ENCODE results near the gene ARMCX6. TPM values are rescaled to one million over a fixed set of nuclear protein-coding genes. Genes with fewer than 3 reads are reported as not detected.

Gene ARMCX6
- total RNA-seq, result 10 to 100 TPM; 44.7 to 52.3 TPM
- 100 to 1,000 TPM in 3 of 6 donors, 10 to 100 TPM in 3; 82.7 to 106 (median 101) TPM for polyA plus RNA-seq (ENCODE audit: insufficient read length in 6 of 6)
- long read RNA-seq, donor 1, transcript ARMCX6-206 (4 exons, 846 nt), result major isoform, 25 of 37 reads
- long read RNA-seq, donor 1, transcript ARMCX6-201 (3 exons, 1,846 nt), result minor isoform, 10 of 37 reads
- long read RNA-seq, donor 1, partial matches to known transcripts, result 0 of 37 reads
- long read RNA-seq, donor 1, other reads (novel, unspliced or antisense), result 0 of 37 reads
- long read RNA-seq, donor 2, transcript ARMCX6-206 (4 exons, 846 nt), result major isoform, 17 of 21 reads
- long read RNA-seq, donor 2, partial matches to known transcripts, result 0 of 21 reads
- long read RNA-seq, donor 2, other reads (novel, unspliced or antisense), result 0 of 21 reads
- long read RNA-seq, donor 3, transcript ARMCX6-201 (3 exons, 1,846 nt), result minor isoform, 5 of 22 reads
- long read RNA-seq, donor 3, transcript ARMCX6-206 (4 exons, 846 nt), result major isoform, 12 of 22 reads
- long read RNA-seq, donor 3, partial matches to known transcripts, result 0 of 22 reads
- long read RNA-seq, donor 3, other reads (novel, unspliced or antisense), result 5 of 22 reads
- long read RNA-seq, donor 4, transcript ARMCX6-206 (4 exons, 846 nt), result major isoform, 18 of 40 reads
- long read RNA-seq, donor 4, transcript ARMCX6-201 (3 exons, 1,846 nt), result minor isoform, 14 of 40 reads
- long read RNA-seq, donor 4, partial matches to known transcripts, result 4 of 40 reads
- long read RNA-seq, donor 4, other reads (novel, unspliced or antisense), result 4 of 40 reads
- long read RNA-seq, donor 5, transcript ARMCX6-206 (4 exons, 846 nt), result minor isoform, 13 of 27 reads
- long read RNA-seq, donor 5, transcript ARMCX6-201 (3 exons, 1,846 nt), result major isoform, 14 of 27 reads
- long read RNA-seq, donor 5, partial matches to known transcripts, result 0 of 27 reads
- long read RNA-seq, donor 5, other reads (novel, unspliced or antisense), result 0 of 27 reads
- long read RNA-seq, donor 6, transcript ARMCX6-201 (3 exons, 1,846 nt), result minor isoform, 14 of 41 reads
- long read RNA-seq, donor 6, transcript ARMCX6-206 (4 exons, 846 nt), result major isoform, 25 of 41 reads
- long read RNA-seq, donor 6, partial matches to known transcripts, result 0 of 41 reads
- long read RNA-seq, donor 6, other reads (novel, unspliced or antisense), result 0 of 41 reads
- long read RNA-seq, donor 7, transcript ARMCX6-206 (4 exons, 846 nt), result minor isoform, 8 of 123 reads
- long read RNA-seq, donor 7, transcript ARMCX6-201 (3 exons, 1,846 nt), result major isoform, 15 of 123 reads
- long read RNA-seq, donor 7, partial matches to known transcripts, result 82 of 123 reads
- long read RNA-seq, donor 7, other reads (novel, unspliced or antisense), result 18 of 123 reads
- long read RNA-seq, donor 8, partial matches to known transcripts, result 0 of 6 reads
- long read RNA-seq, donor 8, other reads (novel, unspliced or antisense), result 0 of 6 reads
- long read RNA-seq, donor 9, result 0 reads
- long read RNA-seq, donor 10, transcript ARMCX6-206 (4 exons, 846 nt), result major isoform, 23 of 32 reads
- long read RNA-seq, donor 10, partial matches to known transcripts, result 2 of 32 reads
- long read RNA-seq, donor 10, other reads (novel, unspliced or antisense), result 3 of 32 reads
- long read RNA-seq, donor 11, transcript ARMCX6-206 (4 exons, 846 nt), result minor isoform, 6 of 69 reads
- long read RNA-seq, donor 11, transcript ARMCX6-201 (3 exons, 1,846 nt), result major isoform, 8 of 69 reads
- long read RNA-seq, donor 11, partial matches to known transcripts, result 30 of 69 reads
- long read RNA-seq, donor 11, other reads (novel, unspliced or antisense), result 25 of 69 reads
- long read RNA-seq, donor 12, transcript ARMCX6-206 (4 exons, 846 nt), result minor isoform, 5 of 23 reads
- long read RNA-seq, donor 12, transcript ARMCX6-201 (3 exons, 1,846 nt), result major isoform, 17 of 23 reads
- long read RNA-seq, donor 12, partial matches to known transcripts, result 0 of 23 reads
- long read RNA-seq, donor 12, other reads (novel, unspliced or antisense), result 0 of 23 reads

- H3K9me3 ChIP-seq, result no peaks in the 10 kb centered on the region
- H3K27ac ChIP-seq, result peak within 1 kb of the TSS; percentile 64 to 70
- peak within 1 kb of the TSS; percentile 53 to 67 for H3K4me3 ChIP-seq
- peak; percentile 94 for ATAC-seq
- intact Hi-C loops (cut with DNase I), result no loop called here
- TF ChIP-seq CTCF (IDR thresholded peaks at IDR 0.05), result peak; percentile 23 to 28
- H3K36me3 ChIP-seq, result no peaks in the 10 kb centered on the region
- H3K27me3 ChIP-seq, result no peaks in the 10 kb centered on the region
- peaks cover 0 to 6% of the 10 kb centered on the region in 2 donors for H3K4me1 ChIP-seq
- peak; percentile 76 to 92 (median 89) for DNase-seq
These were observed at the start of gene ARMCX6 for GRCh38 chrX:101617211-101618191. TSS of gene ARMCX6 (minus strand) at chrX:101618000. CDS start at chrX:101616620, 1,380 bp downstream.

GRCh38 chrX:101659601-101660063 is 41.8 kb upstream of the ARMCX6 start, which contains the start of gene ARMCX2:
TSS of gene ARMCX2 (minus strand) at chrX:101659850. CDS start at chrX:101657588, 2,262 bp downstream.
- Histone ChIP-seq H3K9me3 (no peaks in the 10 kb centered on the region), H3K27me3 (no peaks in the 10 kb centered on the region), H3K4me3 (peak within 1 kb of the TSS; percentile 46 to 54), H3K36me3 (no peaks in the 10 kb centered on the region), H3K27ac (peak within 1 kb of the TSS; percentile 28 to 37), H3K4me1 (peaks cover 0 to 4% of the 10 kb centered on the region in 2 donors)
- intact Hi-C loops (cut with DNase I), result no loop called here
- peak; percentile 48 to 74 (median 60) for DNase-seq
- TF ChIP-seq CTCF (IDR thresholded peaks at IDR 0.05), result no peak
- ATAC-seq, result peak; percentile 77

GRCh38 chrX:101658661-101659491 is 41.1 kb upstream of the ARMCX6 start:
- peaks cover 0 to 4% of the 10 kb centered on the region in 2 donors for H3K4me1 ChIP-seq
- peak overlapping the region; percentile 28 to 37 for H3K27ac ChIP-seq
- no peaks in the 10 kb centered on the region for H3K9me3 ChIP-seq
- no peaks in the 10 kb centered on the region for H3K27me3 ChIP-seq
- intact Hi-C loops (cut with DNase I), result no loop called here
- no peak for TF ChIP-seq CTCF (IDR thresholded peaks at IDR 0.05)
- DNase-seq (peak; percentile 48 to 88 (median 74)), ATAC-seq (peak; percentile 92)
- H3K36me3 ChIP-seq, result no peaks in the 10 kb centered on the region
- peak overlapping the region; percentile 46 to 54 for H3K4me3 ChIP-seq

All from left lung (tissue), 14 donors.